Uterus (tissue), 2 donors: ENCODE results near the gene HSDL2.

Source experiments
- POLR2A ChIP-seq, 2 donors: fragments of 450-650 bp; IDR thresholded peaks; one replicate each; pipeline ENCODE4 v1.6.1; 2016; ENCODE audit warnings: antibody characterized with exemption in 2 of 2, mild to moderate bottlenecking in 1 of 2, moderate library complexity in 1 of 2
- TF ChIP-seq, protein P1 (sequence below), 4 experiments: fragments of 200-600 bp in 2 of 4; fragments of 450-650 bp in 2 of 4; sonication (generic) in 2 of 4; IDR thresholded peaks; one replicate each; pipeline ENCODE4 v1.5.1; 2016 to 2019; ENCODE audit warnings: antibody characterized with exemption in 4 of 4, mild to moderate bottlenecking in 2 of 4, moderate library complexity in 1 of 4

DNA sequence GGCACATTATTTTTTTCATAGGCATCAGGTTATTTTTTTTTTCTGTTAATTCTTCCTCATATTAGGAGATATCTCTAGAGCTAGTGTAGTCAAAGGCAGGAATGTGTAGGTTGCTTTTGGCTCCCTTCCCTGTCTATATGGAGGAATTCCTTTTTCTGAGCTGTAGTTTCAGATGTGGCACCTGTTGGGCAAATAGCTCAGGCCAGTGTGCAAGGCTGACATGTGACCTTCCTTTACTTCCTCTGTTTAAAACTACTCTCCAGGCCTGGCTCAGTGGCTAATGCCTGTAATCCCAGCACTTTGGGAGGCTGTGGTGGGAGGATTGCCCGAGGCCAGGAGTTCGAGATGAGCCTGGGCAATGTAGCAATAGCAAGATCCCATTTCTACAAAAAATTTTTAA lies 66.2 kb downstream of the HSDL2 start:
- TF ChIP-seq, protein P1, sequence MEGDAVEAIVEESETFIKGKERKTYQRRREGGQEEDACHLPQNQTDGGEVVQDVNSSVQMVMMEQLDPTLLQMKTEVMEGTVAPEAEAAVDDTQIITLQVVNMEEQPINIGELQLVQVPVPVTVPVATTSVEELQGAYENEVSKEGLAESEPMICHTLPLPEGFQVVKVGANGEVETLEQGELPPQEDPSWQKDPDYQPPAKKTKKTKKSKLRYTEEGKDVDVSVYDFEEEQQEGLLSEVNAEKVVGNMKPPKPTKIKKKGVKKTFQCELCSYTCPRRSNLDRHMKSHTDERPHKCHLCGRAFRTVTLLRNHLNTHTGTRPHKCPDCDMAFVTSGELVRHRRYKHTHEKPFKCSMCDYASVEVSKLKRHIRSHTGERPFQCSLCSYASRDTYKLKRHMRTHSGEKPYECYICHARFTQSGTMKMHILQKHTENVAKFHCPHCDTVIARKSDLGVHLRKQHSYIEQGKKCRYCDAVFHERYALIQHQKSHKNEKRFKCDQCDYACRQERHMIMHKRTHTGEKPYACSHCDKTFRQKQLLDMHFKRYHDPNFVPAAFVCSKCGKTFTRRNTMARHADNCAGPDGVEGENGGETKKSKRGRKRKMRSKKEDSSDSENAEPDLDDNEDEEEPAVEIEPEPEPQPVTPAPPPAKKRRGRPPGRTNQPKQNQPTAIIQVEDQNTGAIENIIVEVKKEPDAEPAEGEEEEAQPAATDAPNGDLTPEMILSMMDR (IDR thresholded peaks at IDR 0.05) = no peak
- no peak for TF ChIP-seq POLR2A (IDR thresholded peaks at IDR 0.05)
